Measurements from ENCODE around the gene CKB. TPM values are rescaled to one million over a fixed set of nuclear protein-coding genes. Genes with fewer than 3 reads are reported as not detected.

The CKB gene
- total and polyA plus RNA-seq, 2 donors (not counting 1 experiment from before 2014, with no cell fraction given), result 65.2 to 136 TPM

- Histone ChIP-seq H3K4me3 (replicated peaks in 1 of 4; ENCODE audit: control extremely low read depth in 1 of 4, insufficient read depth in 1 of 4, low read depth in 3 of 4, low read length in 4 of 4) (no peak overlapping the region), H4K20me1 (ENCODE audit: control insufficient read depth, extremely low read depth, insufficient read depth, low read length) (no peaks in the 10 kb centered on the region), H3K79me2 (ENCODE audit: control insufficient read depth, insufficient read depth, low read length) (no peaks in the 10 kb centered on the region), H3K9ac (ENCODE audit: insufficient read depth, low read length) (no peak overlapping the region), H3K36me3 (ENCODE audit: control insufficient read depth, insufficient read depth, low read length) (peaks cover 2% of the 10 kb centered on the region), H3K27me3 (ENCODE audit: control insufficient read depth, insufficient read depth, low read length) (no peaks in the 10 kb centered on the region), H3K9me3 (ENCODE audit: control insufficient read depth, insufficient read depth, low read depth, low read length) (no peaks in the 10 kb centered on the region), H3K4me2 (ENCODE audit: extremely low read depth, insufficient read depth, low read length) (no peak overlapping the region), H2AFZ (ENCODE audit: low read length) (no peak overlapping the region), H3K27ac (ENCODE audit: insufficient read depth, low read length) (no peak overlapping the region), H3K4me1 (ENCODE audit: control insufficient read depth, extremely low read depth, insufficient read depth, low read length) (peaks cover 16% of the 10 kb centered on the region)
- peak; percentile 27 to 44 for DNase-seq (ENCODE audit: low read depth in 2 of 2)
- TF ChIP-seq CTCF (conservative IDR thresholded peaks at IDR 0.05 in 1 of 2, IDR thresholded peaks at IDR 0.05 in 1 of 2; ENCODE audit: low read depth in 1 of 2, low read length in 2 of 2), result no peak
- TF ChIP-seq EZH2 (IDR thresholded peaks at IDR 0.05; ENCODE audit: low read length, missing control alignments), result no peak
Observed at GRCh38 chr14:103519043-103519836, 3.4 kb downstream of the CKB start.

DNA sequence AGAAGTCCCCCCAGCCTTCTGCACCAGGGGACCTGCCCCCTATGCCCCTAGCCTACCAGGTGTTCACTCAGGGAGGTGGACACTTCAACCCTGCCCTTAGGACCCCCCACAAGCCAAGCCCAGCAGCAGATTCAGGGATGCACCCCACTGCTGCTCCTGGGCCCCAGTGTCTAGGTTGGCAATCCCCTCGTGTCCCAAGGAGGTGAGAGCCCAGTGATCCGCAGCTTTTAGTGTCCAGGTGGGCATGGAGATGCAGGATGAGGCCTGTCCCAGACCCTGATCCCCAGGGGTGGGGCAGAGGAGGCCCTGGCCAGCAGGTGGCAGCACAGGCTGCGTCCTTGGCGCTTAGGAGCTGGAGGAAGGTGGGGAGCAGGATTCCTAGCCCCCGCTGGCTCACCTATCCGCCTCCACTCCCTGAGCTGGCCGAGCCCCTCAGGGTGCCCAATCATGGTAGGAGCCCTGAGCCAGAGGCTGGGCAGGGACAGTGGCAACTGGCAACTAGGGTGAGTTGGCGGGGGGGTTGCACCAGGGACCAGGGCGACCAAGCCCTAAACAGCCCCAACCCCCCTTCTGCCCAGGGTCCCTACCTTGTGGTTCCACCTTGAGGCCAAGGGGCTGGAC, 4.1 kb downstream of the CKB start:
- Histone ChIP-seq H2AFZ (ENCODE audit: low read length) (no peak overlapping the region), H3K4me2 (ENCODE audit: extremely low read depth, insufficient read depth, low read length) (no peak overlapping the region), H3K27me3 (ENCODE audit: control insufficient read depth, insufficient read depth, low read length) (no peaks in the 10 kb centered on the region), H3K9ac (ENCODE audit: insufficient read depth, low read length) (no peak overlapping the region), H3K4me1 (ENCODE audit: control insufficient read depth, extremely low read depth, insufficient read depth, low read length) (peaks cover 16% of the 10 kb centered on the region), H4K20me1 (ENCODE audit: control insufficient read depth, extremely low read depth, insufficient read depth, low read length) (no peaks in the 10 kb centered on the region), H3K27ac (ENCODE audit: insufficient read depth, low read length) (no peak overlapping the region), H3K9me3 (ENCODE audit: control insufficient read depth, insufficient read depth, low read depth, low read length) (no peaks in the 10 kb centered on the region), H3K36me3 (ENCODE audit: control insufficient read depth, insufficient read depth, low read length) (peaks cover 2% of the 10 kb centered on the region), H3K4me3 (replicated peaks in 1 of 4; ENCODE audit: control extremely low read depth in 1 of 4, insufficient read depth in 1 of 4, low read depth in 3 of 4, low read length in 4 of 4) (no peak overlapping the region), H3K79me2 (ENCODE audit: control insufficient read depth, insufficient read depth, low read length) (no peaks in the 10 kb centered on the region)
- TF ChIP-seq CTCF (conservative IDR thresholded peaks at IDR 0.05 in 1 of 2, IDR thresholded peaks at IDR 0.05 in 1 of 2; ENCODE audit: low read depth in 1 of 2, low read length in 2 of 2) (peak; percentile 81 to 94), EZH2 (IDR thresholded peaks at IDR 0.05; ENCODE audit: low read length, missing control alignments) (no peak)
- DNase-seq (ENCODE audit: low read depth in 2 of 2), result peak in 1 of 2 donors; percentile 39

DNA sequence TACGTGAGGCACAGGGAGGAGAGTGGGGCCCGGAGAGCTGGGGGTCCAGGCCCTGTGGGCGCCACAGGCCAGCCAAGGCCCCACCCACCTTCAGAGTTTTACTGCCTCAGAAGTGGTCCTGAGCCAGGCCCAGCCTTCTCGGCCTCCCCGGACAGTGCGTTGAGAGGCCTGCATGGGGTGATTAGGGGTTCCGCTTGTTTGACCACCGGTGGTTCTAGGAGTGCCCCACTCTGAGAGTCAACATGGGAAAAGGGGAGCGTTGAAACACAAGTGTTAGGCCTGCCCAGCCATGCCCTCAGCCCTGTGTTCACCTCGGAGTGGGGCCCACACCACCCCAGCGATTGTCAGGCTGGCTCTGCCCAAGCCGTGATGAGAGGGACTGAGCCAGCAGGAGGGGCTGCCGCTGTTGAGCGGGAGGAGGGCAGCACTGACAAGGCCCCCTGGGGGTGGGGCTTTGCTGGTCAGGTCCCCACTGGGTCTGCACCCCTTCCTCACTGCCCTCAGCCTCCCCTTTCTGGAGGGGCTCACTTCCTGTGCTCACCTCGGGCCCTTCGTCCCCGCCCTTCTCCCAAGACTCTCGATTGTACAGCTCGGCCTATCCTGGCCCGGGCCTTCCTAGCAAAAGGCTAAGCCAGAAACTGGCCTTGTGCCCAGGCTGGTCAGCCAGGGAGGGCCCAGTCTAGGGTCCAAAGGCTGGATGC, 4.8 kb downstream of the CKB start:
- Histone ChIP-seq H3K79me2 (ENCODE audit: control insufficient read depth, insufficient read depth, low read length) (no peaks in the 10 kb centered on the region), H3K9me3 (ENCODE audit: control insufficient read depth, insufficient read depth, low read depth, low read length) (no peaks in the 10 kb centered on the region), H3K4me3 (replicated peaks in 1 of 4; ENCODE audit: control extremely low read depth in 1 of 4, insufficient read depth in 1 of 4, low read depth in 3 of 4, low read length in 4 of 4) (no peak overlapping the region), H2AFZ (ENCODE audit: low read length) (no peak overlapping the region), H3K4me1 (ENCODE audit: control insufficient read depth, extremely low read depth, insufficient read depth, low read length) (peaks cover 17% of the 10 kb centered on the region), H3K36me3 (ENCODE audit: control insufficient read depth, insufficient read depth, low read length) (peaks cover 2% of the 10 kb centered on the region), H4K20me1 (ENCODE audit: control insufficient read depth, extremely low read depth, insufficient read depth, low read length) (no peaks in the 10 kb centered on the region), H3K27ac (ENCODE audit: insufficient read depth, low read length) (peak overlapping the region; percentile 28), H3K27me3 (ENCODE audit: control insufficient read depth, insufficient read depth, low read length) (no peaks in the 10 kb centered on the region), H3K9ac (ENCODE audit: insufficient read depth, low read length) (no peak overlapping the region), H3K4me2 (ENCODE audit: extremely low read depth, insufficient read depth, low read length) (no peak overlapping the region)
- TF ChIP-seq EZH2 (IDR thresholded peaks at IDR 0.05; ENCODE audit: low read length, missing control alignments), result no peak
- no peak for TF ChIP-seq CTCF (conservative IDR thresholded peaks at IDR 0.05 in 1 of 2, IDR thresholded peaks at IDR 0.05 in 1 of 2; ENCODE audit: low read depth in 1 of 2, low read length in 2 of 2)
- DNase-seq (ENCODE audit: low read depth in 2 of 2), result peak in 1 of 2 donors; percentile 20

Measured in fibroblast of lung (primary cell).